GM12878 (cell line): ENCODE measurements around the gene ANO2. TPM values are rescaled to one million over a fixed set of nuclear protein-coding genes. Genes with fewer than 3 reads are reported as not detected.

Experiments used
- ATAC-seq: fragments of 200-7000 bp; cut with Tn5 transposase; 3 replicates; pipeline ENCODE4 v1.9.1; 2020; ENCODE audit warnings: mild to moderate bottlenecking, moderate library complexity
- BruUV-seq: library from RNA; stranded (reverse); fragments of 400-500 nt; replicated peaks from 2 replicates; lab custom pipeline; 2021; lab: Mats Ljungman, UMichigan
- CTCF ChIA-PET: fragments of 300-600 bp; sonication (Branson Sonifier 250); formaldehyde crosslinking; extraction: SDS; loops from one replicate; lab custom pipeline; 2021; ENCODE audit warnings: inconsistent platforms; lab: Yijun Ruan, JAX
- POLR2A ChIA-PET: fragments of 350-600 bp; formaldehyde crosslinking; extraction: SDS; loops from one replicate; lab custom pipeline; 2021; ENCODE audit warnings: inconsistent platforms; lab: Charles Lee
- RAD21 ChIA-PET: fragments of 300-600 bp; sonication (Branson Sonifier 250); formaldehyde crosslinking; loops from one replicate; lab custom pipeline; 2023; ENCODE audit warnings: antibody characterized with exemption; ENCODE audit not compliant: unreplicated experiment; lab: Charles Lee
- SMC1A ChIA-PET: fragments of 300-600 bp; sonication (Branson Sonifier 250); formaldehyde crosslinking; loops from one replicate; lab custom pipeline; 2023; ENCODE audit not compliant: unreplicated experiment, uncharacterized antibody; lab: Charles Lee
- DNase-seq: peaks from one replicate; pipeline ENCODE4 v3.0.0-alpha.2; 2011; ENCODE audit warnings: low read depth, low spot score
- FAIRE-seq: peaks from 3 replicates; lab custom pipeline; 2011; peaks lifted over from hg19 to GRCh38; lab: Jason Lieb, UNC
- H2AFZ ChIP-seq: 2 replicates; pipeline ENCODE4 v1.6.0; 2011; ENCODE audit warnings: low read depth, low read length, control low read depth; ENCODE audit not compliant: control insufficient read depth
- H3K27ac ChIP-seq: 2 replicates; pipeline ENCODE4 v1.5.1; 2011; ENCODE audit warnings: control low read depth; ENCODE audit not compliant: control insufficient read depth, insufficient read depth
- H3K27me3 ChIP-seq, 2 experiments: replicated peaks in 1 of 2; 2 replicates each; pipeline versions ENCODE4 v1.6.0 to v1.6.1; 2011; ENCODE audit warnings: low read length in 1 of 2; ENCODE audit not compliant: control insufficient read depth in 2 of 2, insufficient read depth in 2 of 2
- H3K36me3 ChIP-seq, 2 experiments: 2 replicates each; pipeline ENCODE4 v1.5.1; 2011; ENCODE audit warnings: low read length in 1 of 2; ENCODE audit not compliant: control insufficient read depth in 2 of 2, insufficient read depth in 2 of 2
- H3K4me1 ChIP-seq: 2 replicates; pipeline ENCODE4 v1.6.1; 2011; ENCODE audit warnings: mild to moderate bottlenecking, low read length, moderate library complexity, mixed read lengths; ENCODE audit not compliant: control insufficient read depth, insufficient read depth
- H3K4me2 ChIP-seq: 2 replicates; pipeline ENCODE4 v1.6.0; 2011; ENCODE audit warnings: control low read depth; ENCODE audit not compliant: control insufficient read depth, insufficient read depth
- H3K4me3 ChIP-seq: fragments of 200-600 bp; sonication (generic); 2 replicates; pipeline ENCODE4 v1.5.1; 2016
- H3K79me2 ChIP-seq: 2 replicates; pipeline ENCODE4 v1.6.0; 2011; ENCODE audit warnings: low read length; ENCODE audit not compliant: control insufficient read depth, insufficient read depth
- H3K9ac ChIP-seq: 2 replicates; pipeline ENCODE4 v1.8.0; 2011; ENCODE audit warnings: low read length, control low read depth, mixed read lengths; ENCODE audit not compliant: control insufficient read depth, insufficient read depth
- H3K9me3 ChIP-seq: replicated peaks from 3 replicates; pipeline ENCODE4 v1.5.1; 2011; ENCODE audit warnings: mild to moderate bottlenecking, low read length; ENCODE audit not compliant: control insufficient read depth, insufficient read depth
- H4K20me1 ChIP-seq: 2 replicates; pipeline ENCODE4 v1.6.0; 2011; ENCODE audit not compliant: control insufficient read depth, insufficient read depth
- BCL3 ChIP-seq: IDR thresholded peaks from 2 replicates; pipeline ENCODE4 v1.6.1; 2011; ENCODE audit warnings: borderline replicate concordance, low read depth, mild to moderate bottlenecking, moderate library complexity, low read length; ENCODE audit not compliant: insufficient read depth, poor library complexity, severe bottlenecking
- EP300 ChIP-seq, 2 experiments: fragments of 150-350 bp in 1 of 2; IDR thresholded peaks; 2 replicates each; pipeline ENCODE4 v1.6.1; 2011 to 2012; ENCODE audit warnings: low read depth in 2 of 2, low read length in 2 of 2, borderline replicate concordance in 1 of 2, improper control_type of control experiment in 1 of 2, inconsistent platforms in 1 of 2; ENCODE audit not compliant: control insufficient read depth in 1 of 2
- IKZF2 ChIP-seq, 2 experiments: fragments of 450-650 bp; IDR thresholded peaks; 2 replicates each; pipeline ENCODE4 v1.6.1; 2017; ENCODE audit warnings: mild to moderate bottlenecking in 2 of 2, moderate library complexity in 2 of 2
- RCOR1 ChIP-seq: conservative IDR thresholded peaks from 2 replicates; pipeline ENCODE4 v1.6.1; 2012; ENCODE audit warnings: low read depth, low read length, improper control_type of control experiment
- ZNF24 ChIP-seq: fragments of 450-650 bp; IDR thresholded peaks from 2 replicates; pipeline ENCODE4 v1.6.1; 2017; ENCODE audit warnings: antibody characterized with exemption, mild to moderate bottlenecking
- ZZZ3 ChIP-seq: IDR thresholded peaks from 2 replicates; pipeline ENCODE4 v1.6.1; 2011; ENCODE audit warnings: low read depth; ENCODE audit not compliant: control insufficient read depth, insufficient read length
- WGBS: methylation state at CpG from one replicate; pipeline ENCODE4 v1.1.6; 2016; ENCODE audit warnings: low lambda C conversion rate; ENCODE audit not compliant: insufficient replicate concordance, insufficient coverage; ENCODE audit errors: missing lambda C conversion rate; 5-methylcytosine and 5-hydroxymethylcytosine counted together
- in situ Hi-C: fragments of 300-500 bp; cut with MboI; formaldehyde crosslinking; loops from 9 replicates; pipeline ENCODE4 v1.14.3; 2018; ENCODE audit warnings: mixed read lengths
- intact Hi-C: fragments of 100-400 bp; cut with micrococcal nuclease; formaldehyde crosslinking; loops from one replicate; pipeline ENCODE4 v1.14.2; 2022; ENCODE audit not compliant: unreplicated experiment
- polyA plus RNA-seq, 11 experiments: library from polyadenylated mRNA; depleted of rRNA in 4 of 11; unstranded in 6 of 11; stranded (reverse) in 5 of 11; fragments of >200 nt; fragmentation: Nextera tagmentation in 4 of 11; fragmentation: Illumina TruSeq in 1 of 11; extraction: Ambion mirVana in 4 of 11; extraction: Trizol in 1 of 11; gene quantifications; 1 replicate in 1 of 11; 2 replicates in 10 of 11; pipeline versions ENCODE4 v1.2.1 to v1.2.3, GENCODE V29; 2011 to 2016; ENCODE audit warnings: inconsistent platforms in 2 of 11, missing spikeins in 2 of 11, low read depth in 1 of 11
- total RNA-seq, 4 experiments: library from RNA; depleted of rRNA in 3 of 4; stranded (reverse); fragments of >200 nt in 3 of 4; fragmentation: Illumina TruSeq in 1 of 4; extraction: Trizol in 1 of 4; gene quantifications; 2 replicates each; pipeline versions ENCODE4 v1.2.1 to v1.2.3, GENCODE V29; 2013 to 2021
- TF ChIP-seq, protein P1 (sequence below): fragments of 450-650 bp; IDR thresholded peaks from 2 replicates; pipeline ENCODE4 v1.6.1; 2018; ENCODE audit warnings: borderline replicate concordance, mild to moderate bottlenecking; ENCODE audit not compliant: partially characterized antibody
- TF ChIP-seq, protein P2 (sequence below): fragments of 450-650 bp; formaldehyde crosslinking; IDR thresholded peaks from 2 replicates; pipeline ENCODE4 v1.5.0; 2022; ENCODE audit warnings: mild to moderate bottlenecking, missing genetic modification characterization

The ANO2 gene
- total and polyA plus RNA-seq, 10 of the 15 experiments (the other 5 are each of a cell fraction or from before 2014, with no cell fraction given): not detected

DNA sequence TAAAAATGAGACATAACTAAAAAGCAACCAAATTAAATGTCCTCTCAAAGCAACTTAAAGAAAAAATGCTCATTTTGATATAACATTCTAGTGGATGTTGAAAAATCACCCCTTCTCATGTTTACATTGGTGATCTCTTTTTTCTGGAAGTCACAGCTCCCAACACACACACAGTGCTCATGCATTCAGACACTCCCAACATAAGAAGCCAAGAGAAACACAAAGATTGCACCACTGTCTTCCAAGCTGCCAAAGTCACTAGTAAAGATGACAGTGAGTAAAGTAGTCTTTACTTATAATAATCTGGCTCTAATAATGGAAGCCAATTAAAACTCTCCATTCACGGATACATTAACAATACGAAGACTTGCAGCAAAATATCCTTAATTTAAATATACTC lies 294.8 kb downstream of the ANO2 start:
- DNase-seq (no peak), FAIRE-seq (no peak), ATAC-seq (no peak)
- 31% methylated on average over 2 of the region's 2 CpGs for WGBS
- in situ Hi-C loops (no loop called here), intact Hi-C loops (no loop called here)
- BruUV-seq: no TSS peak
- H3K9ac ChIP-seq: no peak overlapping the region
- H3K4me1 ChIP-seq: no peaks in the 10 kb centered on the region
- H3K4me3 ChIP-seq: no peak overlapping the region
- CTCF ChIA-PET: interaction anchor here (1.1 kb wide), 1 partner anchor 94 kb away, joined by 3 read pairs; no protein-coding TSS in a partner anchor
- no peak overlapping the region for H3K4me2 ChIP-seq
- H3K79me2 ChIP-seq: no peaks in the 10 kb centered on the region
- H3K27me3 ChIP-seq: no peaks in the 10 kb centered on the region
- SMC1A ChIA-PET: no interaction called here
- H2AFZ ChIP-seq: no peak overlapping the region
- RAD21 ChIA-PET: no interaction called here
- H4K20me1 ChIP-seq: no peaks in the 10 kb centered on the region
- H3K36me3 ChIP-seq: no peaks in the 10 kb centered on the region
- POLR2A ChIA-PET: no interaction called here
- no peaks in the 10 kb centered on the region for H3K9me3 ChIP-seq
- TF ChIP-seq ZZZ3 (no peak), RCOR1 (no peak), BCL3 (no peak), ZNF24 (no peak), IKZF2 (IDR thresholded peaks at IDR 0.05) (no peak), EP300 (IDR thresholded peaks at IDR 0.05; ENCODE audit: borderline replicate concordance in 1 of 2, control insufficient read depth in 1 of 2, low read depth in 2 of 2, low read length in 2 of 2) (no peak)
- TF ChIP-seq, protein P1, sequence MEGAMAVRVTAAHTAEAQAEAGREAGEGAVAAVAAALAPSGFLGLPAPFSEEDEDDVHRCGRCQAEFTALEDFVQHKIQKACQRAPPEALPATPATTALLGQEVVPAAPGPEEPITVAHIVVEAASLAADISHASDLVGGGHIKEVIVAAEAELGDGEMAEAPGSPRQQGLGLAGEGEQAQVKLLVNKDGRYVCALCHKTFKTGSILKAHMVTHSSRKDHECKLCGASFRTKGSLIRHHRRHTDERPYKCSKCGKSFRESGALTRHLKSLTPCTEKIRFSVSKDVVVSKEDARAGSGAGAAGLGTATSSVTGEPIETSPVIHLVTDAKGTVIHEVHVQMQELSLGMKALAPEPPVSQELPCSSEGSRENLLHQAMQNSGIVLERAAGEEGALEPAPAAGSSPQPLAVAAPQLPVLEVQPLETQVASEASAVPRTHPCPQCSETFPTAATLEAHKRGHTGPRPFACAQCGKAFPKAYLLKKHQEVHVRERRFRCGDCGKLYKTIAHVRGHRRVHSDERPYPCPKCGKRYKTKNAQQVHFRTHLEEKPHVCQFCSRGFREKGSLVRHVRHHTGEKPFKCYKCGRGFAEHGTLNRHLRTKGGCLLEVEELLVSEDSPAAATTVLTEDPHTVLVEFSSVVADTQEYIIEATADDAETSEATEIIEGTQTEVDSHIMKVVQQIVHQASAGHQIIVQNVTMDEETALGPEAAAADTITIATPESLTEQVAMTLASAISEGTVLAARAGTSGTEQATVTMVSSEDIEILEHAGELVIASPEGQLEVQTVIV: no peak
- TF ChIP-seq, protein P2, sequence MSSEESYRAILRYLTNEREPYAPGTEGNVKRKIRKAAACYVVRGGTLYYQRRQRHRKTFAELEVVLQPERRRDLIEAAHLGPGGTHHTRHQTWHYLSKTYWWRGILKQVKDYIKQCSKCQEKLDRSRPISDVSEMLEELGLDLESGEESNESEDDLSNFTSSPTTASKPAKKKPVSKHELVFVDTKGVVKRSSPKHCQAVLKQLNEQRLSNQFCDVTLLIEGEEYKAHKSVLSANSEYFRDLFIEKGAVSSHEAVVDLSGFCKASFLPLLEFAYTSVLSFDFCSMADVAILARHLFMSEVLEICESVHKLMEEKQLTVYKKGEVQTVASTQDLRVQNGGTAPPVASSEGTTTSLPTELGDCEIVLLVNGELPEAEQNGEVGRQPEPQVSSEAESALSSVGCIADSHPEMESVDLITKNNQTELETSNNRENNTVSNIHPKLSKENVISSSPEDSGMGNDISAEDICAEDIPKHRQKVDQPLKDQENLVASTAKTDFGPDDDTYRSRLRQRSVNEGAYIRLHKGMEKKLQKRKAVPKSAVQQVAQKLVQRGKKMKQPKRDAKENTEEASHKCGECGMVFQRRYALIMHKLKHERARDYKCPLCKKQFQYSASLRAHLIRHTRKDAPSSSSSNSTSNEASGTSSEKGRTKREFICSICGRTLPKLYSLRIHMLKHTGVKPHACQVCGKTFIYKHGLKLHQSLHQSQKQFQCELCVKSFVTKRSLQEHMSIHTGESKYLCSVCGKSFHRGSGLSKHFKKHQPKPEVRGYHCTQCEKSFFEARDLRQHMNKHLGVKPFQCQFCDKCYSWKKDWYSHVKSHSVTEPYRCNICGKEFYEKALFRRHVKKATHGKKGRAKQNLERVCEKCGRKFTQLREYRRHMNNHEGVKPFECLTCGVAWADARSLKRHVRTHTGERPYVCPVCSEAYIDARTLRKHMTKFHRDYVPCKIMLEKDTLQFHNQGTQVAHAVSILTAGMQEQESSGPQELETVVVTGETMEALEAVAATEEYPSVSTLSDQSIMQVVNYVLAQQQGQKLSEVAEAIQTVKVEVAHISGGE: no peak
- H3K27ac ChIP-seq: no peak overlapping the region
